ENCODE results near the gene ERFE.

ERFE gene

GRCh38 chr2:238121511-238122286, 37.1 kb upstream of the ERFE start:
- Histone ChIP-seq H3K27ac (ENCODE audit: low read depth, low read length) (no peak overlapping the region), H3K27me3 (ENCODE audit: insufficient read depth, low read length) (0 out of 2 replicates have a peak, but pooled peaks cover 3% of the 10 kb centered on the region), H3K36me3 (ENCODE audit: insufficient read depth, low read length) (no peaks in the 10 kb centered on the region), H3K9me3 (ENCODE audit: insufficient read depth, low read depth, low read length) (no peaks in the 10 kb centered on the region), H3K9ac (ENCODE audit: low read depth, low read length) (no peak overlapping the region), H3K4me1 (ENCODE audit: insufficient read depth, low read length) (no peaks in the 10 kb centered on the region), H3K4me3 (ENCODE audit: low read length) (no peak overlapping the region)
- WGBS, result 91% methylated on average over 26 of the region's 27 CpGs

- 0 out of 2 replicates have a peak, but pooled peaks cover 3% of the 10 kb centered on the region for H3K27me3 ChIP-seq (ENCODE audit: insufficient read depth, low read length)
- H3K36me3 ChIP-seq (ENCODE audit: insufficient read depth, low read length), result no peaks in the 10 kb centered on the region
- 93% methylated on average over 29 of the region's 29 CpGs for WGBS
- H3K9ac ChIP-seq (ENCODE audit: low read depth, low read length), result no peak overlapping the region
- H3K9me3 ChIP-seq (ENCODE audit: insufficient read depth, low read depth, low read length), result no peaks in the 10 kb centered on the region
- no peak overlapping the region for H3K27ac ChIP-seq (ENCODE audit: low read depth, low read length)
- H3K4me1 ChIP-seq (ENCODE audit: insufficient read depth, low read length), result no peaks in the 10 kb centered on the region
- H3K4me3 ChIP-seq (ENCODE audit: low read length), result no peak overlapping the region
These were observed 36.2 kb upstream of the ERFE start for GRCh38 chr2:238122287-238123217.

- WGBS, result 87% methylated on average over 22 of the region's 22 CpGs
- Histone ChIP-seq H3K27me3 (ENCODE audit: insufficient read depth, low read length) (no peaks in the 10 kb centered on the region), H3K9me3 (ENCODE audit: insufficient read depth, low read depth, low read length) (no peaks in the 10 kb centered on the region), H3K27ac (ENCODE audit: low read depth, low read length) (no peak overlapping the region), H3K36me3 (ENCODE audit: insufficient read depth, low read length) (no peaks in the 10 kb centered on the region), H3K9ac (ENCODE audit: low read depth, low read length) (no peak overlapping the region), H3K4me3 (ENCODE audit: low read length) (no peak overlapping the region), H3K4me1 (ENCODE audit: insufficient read depth, low read length) (no peaks in the 10 kb centered on the region)
These were observed 35.4 kb upstream of the ERFE start for GRCh38 chr2:238123218-238123971.

GRCh38 chr2:238123991-238124470, 34.7 kb upstream of the ERFE start:
- Histone ChIP-seq H3K4me1 (ENCODE audit: insufficient read depth, low read length) (no peaks in the 10 kb centered on the region), H3K9ac (ENCODE audit: low read depth, low read length) (no peak overlapping the region), H3K27me3 (ENCODE audit: insufficient read depth, low read length) (no peaks in the 10 kb centered on the region), H3K9me3 (ENCODE audit: insufficient read depth, low read depth, low read length) (no peaks in the 10 kb centered on the region), H3K27ac (ENCODE audit: low read depth, low read length) (no peak overlapping the region), H3K36me3 (ENCODE audit: insufficient read depth, low read length) (no peaks in the 10 kb centered on the region), H3K4me3 (ENCODE audit: low read length) (no peak overlapping the region)
- WGBS, result 87% methylated on average over 14 of the region's 14 CpGs

GRCh38 chr2:238124488-238125126, 34.2 kb upstream of the ERFE start:
- no peak overlapping the region for H3K27ac ChIP-seq (ENCODE audit: low read depth, low read length)
- no peaks in the 10 kb centered on the region for H3K9me3 ChIP-seq (ENCODE audit: insufficient read depth, low read depth, low read length)
- no peaks in the 10 kb centered on the region for H3K36me3 ChIP-seq (ENCODE audit: insufficient read depth, low read length)
- H3K4me1 ChIP-seq (ENCODE audit: insufficient read depth, low read length), result no peaks in the 10 kb centered on the region
- 93% methylated on average over 19 of the region's 19 CpGs for WGBS
- no peak overlapping the region for H3K9ac ChIP-seq (ENCODE audit: low read depth, low read length)
- H3K27me3 ChIP-seq (ENCODE audit: insufficient read depth, low read length), result no peaks in the 10 kb centered on the region
- H3K4me3 ChIP-seq (ENCODE audit: low read length), result no peak overlapping the region

- Histone ChIP-seq H3K9me3 (ENCODE audit: insufficient read depth, low read depth, low read length) (no peaks in the 10 kb centered on the region), H3K27ac (ENCODE audit: low read depth, low read length) (no peak overlapping the region), H3K4me3 (ENCODE audit: low read length) (no peak overlapping the region), H3K4me1 (ENCODE audit: insufficient read depth, low read length) (no peaks in the 10 kb centered on the region), H3K9ac (ENCODE audit: low read depth, low read length) (no peak overlapping the region), H3K27me3 (ENCODE audit: insufficient read depth, low read length) (no peaks in the 10 kb centered on the region), H3K36me3 (ENCODE audit: insufficient read depth, low read length) (no peaks in the 10 kb centered on the region)
- WGBS, result 90% methylated on average over 20 of the region's 20 CpGs
These were observed 33.5 kb upstream of the ERFE start for GRCh38 chr2:238125127-238125885.

- H3K4me1 ChIP-seq (ENCODE audit: insufficient read depth, low read length), result no peaks in the 10 kb centered on the region
- no peak overlapping the region for H3K27ac ChIP-seq (ENCODE audit: low read depth, low read length)
- H3K9me3 ChIP-seq (ENCODE audit: insufficient read depth, low read depth, low read length), result no peaks in the 10 kb centered on the region
- H3K36me3 ChIP-seq (ENCODE audit: insufficient read depth, low read length), result no peaks in the 10 kb centered on the region
- 92% methylated on average over 2 of the region's 2 CpGs for WGBS
- H3K27me3 ChIP-seq (ENCODE audit: insufficient read depth, low read length), result no peaks in the 10 kb centered on the region
- no peak overlapping the region for H3K9ac ChIP-seq (ENCODE audit: low read depth, low read length)
- no peak overlapping the region for H3K4me3 ChIP-seq (ENCODE audit: low read length)
These were observed 32.4 kb upstream of the ERFE start for GRCh38 chr2:238126338-238126737.

GRCh38 chr2:238126775-238127164, 32.0 kb upstream of the ERFE start:
- H3K36me3 ChIP-seq (ENCODE audit: insufficient read depth, low read length), result no peaks in the 10 kb centered on the region
- no peak overlapping the region for H3K4me3 ChIP-seq (ENCODE audit: low read length)
- H3K9ac ChIP-seq (ENCODE audit: low read depth, low read length), result no peak overlapping the region
- H3K9me3 ChIP-seq (ENCODE audit: insufficient read depth, low read depth, low read length), result no peaks in the 10 kb centered on the region
- no peaks in the 10 kb centered on the region for H3K27me3 ChIP-seq (ENCODE audit: insufficient read depth, low read length)
- 94% methylated on average over 2 of the region's 2 CpGs for WGBS
- no peak overlapping the region for H3K27ac ChIP-seq (ENCODE audit: low read depth, low read length)
- H3K4me1 ChIP-seq (ENCODE audit: insufficient read depth, low read length), result no peaks in the 10 kb centered on the region

- no peaks in the 10 kb centered on the region for H3K4me1 ChIP-seq (ENCODE audit: insufficient read depth, low read length)
- no peaks in the 10 kb centered on the region for H3K27me3 ChIP-seq (ENCODE audit: insufficient read depth, low read length)
- H3K9me3 ChIP-seq (ENCODE audit: insufficient read depth, low read depth, low read length), result no peaks in the 10 kb centered on the region
- H3K27ac ChIP-seq (ENCODE audit: low read depth, low read length), result no peak overlapping the region
- no peak overlapping the region for H3K9ac ChIP-seq (ENCODE audit: low read depth, low read length)
- no peak overlapping the region for H3K4me3 ChIP-seq (ENCODE audit: low read length)
- no peaks in the 10 kb centered on the region for H3K36me3 ChIP-seq (ENCODE audit: insufficient read depth, low read length)
- 73% methylated on average over 36 of the region's 36 CpGs for WGBS
These were observed 31.4 kb upstream of the ERFE start for GRCh38 chr2:238127165-238128060.
